DMS153 (cell line): ENCODE results near the gene SPOCK2.

Experiments
- DNase-seq: peaks from one replicate; lab custom pipeline; 2025; lab: John Stamatoyannopoulos, UW

The SPOCK2 gene

GRCh38 chr10:72073708-72074573, 14.4 kb downstream of the SPOCK2 start:
- no peak for DNase-seq

- DNase-seq = no peak
Measured at GRCh38 chr10:72072639-72073038, 15.7 kb downstream of the SPOCK2 start.

DNA sequence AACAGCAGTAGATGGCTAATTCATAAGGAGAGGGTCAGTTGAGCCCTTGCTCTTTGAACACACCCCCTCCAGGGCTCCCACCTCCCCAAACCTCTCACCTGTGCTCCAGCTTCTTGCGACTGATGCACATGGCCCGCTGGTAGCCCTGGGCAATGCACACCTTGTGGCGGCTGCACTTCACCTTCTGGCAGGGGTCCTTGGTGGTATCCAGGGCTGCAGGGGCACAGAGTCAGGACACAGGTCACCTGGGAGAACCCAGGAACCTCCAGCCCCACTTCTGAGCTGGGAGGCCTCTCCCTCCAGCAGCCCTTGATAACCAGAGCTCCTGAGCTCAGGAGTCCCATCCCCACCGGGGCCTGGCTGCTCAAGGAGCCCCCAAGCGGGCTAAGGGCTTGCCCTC, 16.3 kb downstream of the SPOCK2 start:
- DNase-seq = no peak

GRCh38 chr10:72069751-72070526, 18.4 kb downstream of the SPOCK2 start:
- no peak for DNase-seq

- no peak for DNase-seq
Measured at GRCh38 chr10:72068901-72069446, 19.4 kb downstream of the SPOCK2 start.

GRCh38 chr10:72068126-72068765, 20.1 kb downstream of the SPOCK2 start:
- DNase-seq = no peak

DNA sequence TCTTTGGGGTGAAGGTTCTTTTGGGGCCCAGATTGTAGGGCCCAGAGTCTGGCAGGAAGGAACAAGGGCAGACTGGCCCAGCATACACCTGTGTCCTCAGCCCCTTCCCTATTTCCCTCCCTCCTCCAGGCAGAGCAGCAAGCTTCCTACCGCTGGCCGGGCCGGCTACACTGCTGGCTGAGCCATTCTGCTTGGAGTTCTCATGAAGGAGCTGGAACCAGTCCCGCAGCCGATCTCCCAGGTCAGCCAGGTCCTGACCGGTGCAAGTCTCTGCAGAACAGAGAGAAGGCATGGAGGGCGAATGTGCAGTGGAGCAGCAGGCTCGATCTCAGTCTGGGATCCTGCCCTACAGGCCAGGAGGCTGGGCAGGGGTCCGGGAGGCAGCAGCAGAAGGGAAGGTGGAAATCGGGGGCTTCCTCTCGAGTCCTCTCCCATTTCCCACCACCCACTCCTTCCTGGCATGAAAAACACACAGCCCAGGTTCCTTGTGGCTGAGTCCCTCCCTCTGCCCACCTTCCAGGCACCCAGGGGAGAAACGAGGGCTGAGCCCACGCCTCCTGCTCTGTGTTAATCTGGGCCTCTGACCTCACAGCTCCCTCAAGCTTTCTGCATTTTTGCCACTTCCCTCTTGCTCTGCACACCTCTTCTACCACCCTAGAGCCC, 20.8 kb downstream of the SPOCK2 start:
- DNase-seq = no peak

GRCh38 chr10:72066318-72067284, 21.8 kb downstream of the SPOCK2 start:
- DNase-seq = no peak

DNA sequence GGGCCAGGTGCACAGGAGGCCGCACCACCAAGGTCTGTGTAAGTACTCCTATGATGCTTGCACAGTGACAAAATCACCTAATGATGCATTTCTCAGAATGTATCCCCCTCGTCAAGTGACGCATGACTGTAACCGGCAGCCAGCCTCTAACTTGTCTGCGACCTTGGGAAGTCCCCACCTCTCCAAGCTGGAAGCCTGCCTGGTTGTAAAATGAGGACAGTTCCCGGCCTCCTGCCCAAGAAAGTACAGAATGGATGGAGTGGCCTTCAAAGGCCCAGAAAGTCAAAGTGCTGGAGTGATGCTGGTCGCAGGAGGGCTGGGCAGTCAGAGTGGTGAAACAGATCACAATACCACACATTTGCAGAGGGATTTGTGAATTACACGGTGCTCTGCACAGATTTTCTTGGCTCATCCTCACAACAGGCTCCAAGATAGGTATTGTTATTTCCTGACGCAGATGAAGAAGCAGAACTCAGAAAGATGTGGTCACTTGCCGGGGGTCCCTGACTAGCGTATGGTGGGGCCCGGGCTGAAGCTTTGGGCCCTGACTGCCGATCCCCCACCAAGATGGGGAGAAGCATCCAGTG, 22.8 kb downstream of the SPOCK2 start:
- no peak for DNase-seq

DNA sequence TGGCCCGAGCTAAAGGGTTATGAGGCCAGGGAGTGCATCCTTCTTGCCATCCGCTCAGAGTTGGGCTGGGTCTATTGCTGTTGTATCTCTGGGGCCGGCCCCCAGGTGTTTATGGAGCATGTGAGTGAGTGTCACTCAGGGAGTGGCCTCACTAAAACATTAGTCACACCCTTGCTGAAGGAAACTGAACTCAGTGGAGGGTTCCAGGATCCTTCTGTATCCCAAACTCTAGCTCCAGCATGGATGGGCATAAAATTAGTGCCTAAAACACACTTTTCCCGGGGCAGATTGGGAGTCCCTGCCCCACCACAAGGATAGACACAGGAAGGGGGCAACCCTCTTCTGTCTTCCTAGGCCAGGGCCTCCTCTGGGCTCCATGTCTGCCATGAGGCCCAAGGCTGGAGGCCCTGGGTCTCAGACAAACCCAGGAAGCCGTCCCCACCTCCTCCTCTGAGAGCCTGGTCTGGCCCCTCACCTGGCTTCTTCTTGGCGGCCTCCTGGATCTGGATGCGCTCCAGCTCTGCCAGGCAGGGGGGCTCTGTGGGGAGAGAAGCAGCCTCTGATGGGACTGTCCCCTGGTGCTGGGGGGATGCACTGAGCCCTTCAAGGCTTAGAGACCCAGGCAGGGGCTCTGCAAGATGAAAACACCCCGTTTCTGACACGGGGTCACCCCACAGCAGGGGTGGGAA, 24.5 kb downstream of the SPOCK2 start:
- DNase-seq = no peak

DNA sequence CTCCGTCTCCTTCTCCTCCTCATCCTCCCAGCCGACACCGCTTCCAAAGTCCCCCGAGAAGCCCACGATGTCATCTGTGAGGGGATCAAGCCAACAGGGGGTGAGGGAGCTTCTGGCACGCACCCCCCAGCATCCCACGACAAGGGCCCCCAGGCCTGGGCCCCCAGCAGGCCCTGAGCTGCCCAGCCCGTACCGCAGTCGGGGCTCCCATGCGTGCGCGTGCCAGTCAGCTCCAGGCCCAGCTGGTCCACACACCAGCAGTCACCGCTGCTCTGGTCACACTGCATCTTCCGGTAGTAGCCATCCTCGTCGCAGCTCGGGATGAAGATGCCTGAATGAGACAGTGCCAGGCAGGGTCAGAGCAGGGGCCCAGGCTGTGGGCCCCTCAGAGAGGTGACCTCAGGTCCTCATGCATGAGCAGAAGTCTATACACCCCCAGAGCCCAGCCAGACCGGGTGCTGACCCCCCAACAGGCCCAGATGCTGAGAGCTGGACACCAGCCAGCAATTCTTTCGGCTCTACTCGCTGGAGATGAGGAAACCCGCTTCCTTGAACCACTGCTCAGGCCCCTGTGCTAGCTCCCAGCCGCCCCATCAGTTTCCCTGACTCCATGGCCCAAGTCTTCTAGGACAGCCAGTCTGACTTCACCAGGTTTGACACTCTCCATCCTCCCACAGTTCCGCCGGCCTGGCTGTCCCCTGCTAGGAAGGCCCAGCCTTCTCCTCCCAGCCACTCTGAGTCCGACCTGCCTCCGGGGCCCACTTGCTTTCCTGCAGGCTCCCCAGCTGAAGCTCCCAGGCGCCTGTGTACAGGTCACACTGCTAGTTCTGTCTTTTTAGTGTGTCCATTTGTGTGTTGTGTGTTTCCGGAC, 25.3 kb downstream of the SPOCK2 start:
- no peak for DNase-seq

- no peak for DNase-seq
Measured at GRCh38 chr10:72062382-72062781, 26.0 kb downstream of the SPOCK2 start.

DNA sequence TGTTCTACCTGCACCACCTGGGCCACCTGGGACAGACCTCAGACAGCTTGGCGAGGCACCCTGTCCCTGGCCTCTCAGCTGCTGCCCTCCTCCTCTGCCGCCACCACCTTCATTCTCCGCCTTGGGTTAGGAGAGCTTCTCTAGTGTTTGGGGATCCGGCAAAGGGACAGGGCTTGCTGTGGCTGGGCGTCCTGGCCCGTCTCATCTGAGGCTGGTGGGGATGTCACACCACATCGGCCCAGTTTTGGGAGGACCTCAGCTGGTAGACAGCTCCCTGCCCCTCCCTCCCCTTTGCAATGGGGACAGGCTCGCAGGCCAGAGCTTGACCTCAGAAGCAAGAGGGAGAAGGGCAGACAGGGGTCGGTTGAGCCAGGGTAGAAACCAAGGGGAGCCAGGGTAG, 26.4 kb downstream of the SPOCK2 start:
- DNase-seq = no peak

DNA sequence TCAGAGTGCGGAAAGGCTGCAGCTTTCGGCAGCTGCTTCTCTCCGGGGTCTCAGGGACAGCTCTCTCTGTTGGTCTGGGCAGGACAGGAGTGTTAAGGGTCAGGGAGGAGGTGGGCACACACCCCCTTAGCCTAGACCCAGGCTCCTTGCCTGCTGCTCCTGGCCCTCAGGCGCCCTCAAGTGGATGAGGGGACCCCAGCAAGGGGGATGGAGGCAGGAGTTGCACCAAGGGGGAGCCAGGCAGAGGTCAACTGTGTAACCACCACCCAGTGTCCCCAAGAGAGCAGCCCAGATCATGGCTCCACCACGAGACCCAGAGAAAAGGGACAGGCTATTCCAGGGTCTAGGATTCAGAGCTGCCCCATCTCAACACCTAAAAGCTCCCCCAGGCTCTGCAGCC, 26.9 kb downstream of the SPOCK2 start:
- no peak for DNase-seq

GRCh38 chr10:72059843-72060822, 28.2 kb downstream of the SPOCK2 start:
- no peak for DNase-seq

DNA sequence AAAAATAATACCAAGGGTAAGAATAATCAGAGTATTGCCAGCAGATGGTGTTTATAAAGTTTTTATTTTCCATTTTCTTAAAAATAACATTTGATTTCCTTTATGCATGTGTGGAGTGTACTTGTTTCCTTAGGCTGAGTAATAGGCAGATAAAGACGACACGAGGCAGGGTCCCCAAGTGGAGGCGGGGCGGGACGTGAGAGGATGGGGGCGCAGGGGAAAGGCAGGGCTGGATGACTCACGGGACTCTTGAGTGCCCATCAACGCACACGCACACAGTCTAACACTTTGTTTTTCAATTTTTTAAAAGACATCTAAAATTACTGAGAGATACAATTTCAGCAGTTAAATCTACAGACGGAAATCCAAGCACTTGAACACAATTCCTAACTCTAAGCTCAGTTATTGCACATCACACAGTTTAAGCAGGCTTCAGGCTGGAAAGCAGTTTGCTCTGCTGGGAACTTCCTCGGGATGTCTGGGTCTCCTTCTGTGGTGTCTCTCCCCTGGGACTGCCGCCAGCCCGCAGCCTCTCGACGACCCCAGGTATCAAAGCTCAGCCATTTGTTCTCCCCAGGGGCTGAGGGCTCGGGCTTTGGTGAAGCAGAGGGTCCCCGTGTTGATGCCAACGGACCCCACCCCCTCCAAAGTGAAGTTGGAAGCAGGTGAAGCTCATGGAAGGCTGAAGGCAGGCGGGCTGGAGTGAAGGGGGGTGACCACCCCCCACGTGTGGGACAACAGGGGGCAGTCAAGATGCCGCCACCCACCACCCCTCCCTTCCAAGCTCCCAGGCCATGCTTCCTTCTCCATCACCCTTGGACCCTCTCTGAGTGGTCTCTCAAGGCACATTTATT, 29.1 kb downstream of the SPOCK2 start:
- DNase-seq = no peak
